GM21825 (cell line): Measurements from ENCODE around the gene MED15.
"Not testable (repeated sequence)": the region's sequence is repeated elsewhere in the genome, so short reads cannot be mapped to it uniquely, and the experiment has no call there.

ENCODE experiments used
- ATAC-seq: cut with Tn5 transposase; IDR thresholded peaks from one replicate; pipeline ENCODE4 v1.9.1; 2021; ENCODE audit warnings: mild to moderate bottlenecking, moderate library complexity; ENCODE audit not compliant: unreplicated experiment

MED15 gene

GRCh38 chr22:20581503-20582170 lies 74.2 kb downstream of the MED15 start:
- no peak for ATAC-seq

- ATAC-seq = no peak
Measured at GRCh38 chr22:20582171-20582511, 74.7 kb downstream of the MED15 start.

GRCh38 chr22:20582520-20583361 lies 75.3 kb downstream of the MED15 start:
- ATAC-seq = no peak

- ATAC-seq = no peak
Measured at GRCh38 chr22:20583471-20583922, 76.1 kb downstream of the MED15 start.

GRCh38 chr22:20584029-20584871 lies 76.8 kb downstream of the MED15 start:
- ATAC-seq = no peak

GRCh38 chr22:20584872-20585638 lies 77.6 kb downstream of the MED15 start:
- no peak for ATAC-seq

GRCh38 chr22:20585639-20586402 lies 78.4 kb downstream of the MED15 start:
- no peak for ATAC-seq

GRCh38 chr22:20586403-20586745 lies 79.0 kb downstream of the MED15 start:
- ATAC-seq = no peak

GRCh38 chr22:20587206-20587958 lies 80.0 kb downstream of the MED15 start:
- ATAC-seq = no peak

GRCh38 chr22:20588092-20588842 lies 80.9 kb downstream of the MED15 start:
- no peak for ATAC-seq

- ATAC-seq = no peak
Measured at GRCh38 chr22:20588843-20589581, 81.6 kb downstream of the MED15 start.

- ATAC-seq = no peak
Measured at GRCh38 chr22:20589614-20590476, 82.4 kb downstream of the MED15 start.

GRCh38 chr22:20590477-20591294 lies 83.3 kb downstream of the MED15 start:
- no peak for ATAC-seq

- ATAC-seq = no peak
Measured at GRCh38 chr22:20591295-20591645, 83.9 kb downstream of the MED15 start.

GRCh38 chr22:20591660-20592310 lies 84.4 kb downstream of the MED15 start:
- no peak for ATAC-seq

- not testable (repeated sequence) for ATAC-seq
Measured at GRCh38 chr22:20594038-20594437, 86.6 kb downstream of the MED15 start.
